ENCODE results near the gene TSKS.

- no peak for TF ChIP-seq CTCF (conservative IDR thresholded peaks at IDR 0.05)
- no peak for TF ChIP-seq ZFX (IDR thresholded peaks at IDR 0.05)
Observed at GRCh38 chr19:49812452-49812996, 49.4 kb upstream of the TSKS start.
